Ectodermal cell (in vitro differentiated cells): ENCODE data around the gene HUNK. TPM values are rescaled to one million over a fixed set of nuclear protein-coding genes. Genes with fewer than 3 reads are reported as not detected.

Source experiments
- H3K27ac ChIP-seq: 2 replicates; pipeline ENCODE4 v1.7.0; 2013; ENCODE audit warnings: mild to moderate bottlenecking, low read depth, low read length; ENCODE audit not compliant: insufficient read depth, poor library complexity, severe bottlenecking
- H3K27me3 ChIP-seq: 2 replicates; pipeline ENCODE4 v1.7.0; 2013; ENCODE audit warnings: mild to moderate bottlenecking, low read length; ENCODE audit not compliant: insufficient read depth, control insufficient read depth, poor library complexity, severe bottlenecking
- H3K36me3 ChIP-seq: one replicate; pipeline ENCODE4 v1.7.0; 2013; ENCODE audit warnings: low read length; ENCODE audit not compliant: control insufficient read depth, insufficient read depth
- H3K4me1 ChIP-seq: one replicate; pipeline ENCODE4 v1.7.0; 2013; ENCODE audit warnings: low read length; ENCODE audit not compliant: control insufficient read depth, insufficient read depth
- H3K4me3 ChIP-seq: 2 replicates; pipeline ENCODE4 v1.7.0; 2013; ENCODE audit warnings: low read depth, low read length, control low read depth; ENCODE audit not compliant: insufficient read depth
- H3K9me3 ChIP-seq: 2 replicates; pipeline ENCODE4 v1.7.0; 2013; ENCODE audit warnings: mild to moderate bottlenecking, low read length, moderate library complexity; ENCODE audit not compliant: control insufficient read depth
- WGBS, 2 experiments: methylation state at CpG; one replicate each; pipeline ENCODE4 v1.1.7; 2013; ENCODE audit warnings: missing lambda C conversion rate in 2 of 2; 5-methylcytosine and 5-hydroxymethylcytosine counted together
- polyA plus RNA-seq, 4 experiments: library from polyadenylated mRNA; stranded (reverse); fragments of 50-300 nt; gene quantifications; one replicate each; pipeline ENCODE4 v1.2.3, GENCODE V29; 2013

HUNK gene
- 8.4 TPM for polyA plus RNA-seq (2013, experiment 1 of 4)
- 10.8 TPM for polyA plus RNA-seq (2013, experiment 2 of 4)
- 6.6 TPM for polyA plus RNA-seq (2013, experiment 3 of 4)
- 7.1 TPM for polyA plus RNA-seq (2013, experiment 4 of 4)

GRCh38 chr21:31872452-31873274 is at the start of gene HUNK:
HUNK (plus strand) TSS chr21:31873020; CDS start chr21:31873675, 655 bp downstream.
- H3K27ac ChIP-seq: peak within 1 kb of the TSS; percentile 20
- peak within 1 kb of the TSS; percentile 66 for H3K4me3 ChIP-seq
- no peaks in the 10 kb centered on the region for H3K9me3 ChIP-seq
- no peaks in the 10 kb centered on the region for H3K36me3 ChIP-seq
- WGBS, 2 experiments: 0% methylated on average over 74 of the region's 74 CpGs
- peaks cover 39% of the 10 kb centered on the region for H3K27me3 ChIP-seq
- peaks cover 8% of the 10 kb centered on the region for H3K4me1 ChIP-seq

GRCh38 chr21:31829736-31830472 is 42.9 kb upstream of the HUNK start:
- Histone ChIP-seq H3K4me3 (no peak overlapping the region), H3K4me1 (no peaks in the 10 kb centered on the region), H3K36me3 (no peaks in the 10 kb centered on the region), H3K27ac (no peak overlapping the region), H3K9me3 (no peaks in the 10 kb centered on the region), H3K27me3 (no peaks in the 10 kb centered on the region)
- WGBS, 2 experiments: 91 to 94% methylated on average over 4 to 5 of the region's 5 CpGs

GRCh38 chr21:31830701-31831100 is 42.1 kb upstream of the HUNK start:
- WGBS, 2 experiments: 91 to 94% methylated on average over 4 of the region's 4 CpGs
- Histone ChIP-seq H3K9me3 (no peaks in the 10 kb centered on the region), H3K4me3 (no peak overlapping the region), H3K4me1 (no peaks in the 10 kb centered on the region), H3K27me3 (no peaks in the 10 kb centered on the region), H3K36me3 (no peaks in the 10 kb centered on the region), H3K27ac (no peak overlapping the region)

- Histone ChIP-seq H3K4me1 (no peaks in the 10 kb centered on the region), H3K9me3 (no peaks in the 10 kb centered on the region), H3K27me3 (no peaks in the 10 kb centered on the region), H3K27ac (no peak overlapping the region), H3K36me3 (no peaks in the 10 kb centered on the region), H3K4me3 (no peak overlapping the region)
Measured at GRCh38 chr21:31837041-31837440, 35.8 kb upstream of the HUNK start.

DNA sequence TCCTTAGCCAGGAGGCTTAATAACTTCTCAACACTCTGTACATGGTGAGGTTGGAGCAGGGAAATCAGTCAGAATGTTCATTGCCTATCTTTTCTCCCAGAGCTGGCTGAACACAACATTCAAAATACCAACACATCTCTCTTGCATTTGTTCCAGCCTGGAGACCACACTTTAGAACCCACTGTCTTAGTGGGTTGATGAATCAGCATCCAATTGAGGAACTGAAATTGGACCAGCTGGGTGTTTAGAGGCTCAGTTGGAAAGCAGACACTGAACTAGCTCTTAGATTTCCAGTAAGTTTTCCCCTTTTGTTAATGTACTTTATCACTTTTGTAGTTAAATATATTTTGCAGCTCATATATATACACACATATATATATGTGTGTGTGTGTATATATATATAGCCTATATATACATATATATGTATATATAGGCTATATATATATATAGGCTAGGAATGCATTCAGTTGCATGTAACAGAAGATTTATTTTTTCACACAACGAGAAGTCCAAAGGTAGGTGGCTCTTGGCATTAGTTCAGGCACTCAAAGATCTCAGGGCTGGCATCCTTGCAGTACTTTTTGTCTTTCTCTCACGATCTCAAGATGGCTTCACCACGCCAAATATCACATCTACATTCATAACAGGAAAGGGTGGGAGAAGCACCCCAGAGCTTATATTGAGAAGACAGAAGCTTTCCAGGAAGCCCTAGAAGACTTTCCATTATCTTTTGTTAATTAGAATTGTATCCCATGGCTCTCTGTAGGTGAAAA is 35.0 kb upstream of the HUNK start:
- 95 to 98% methylated on average over 3 of the region's 3 CpGs for WGBS, 2 experiments
- no peak overlapping the region for H3K4me3 ChIP-seq
- H3K36me3 ChIP-seq: no peaks in the 10 kb centered on the region
- no peaks in the 10 kb centered on the region for H3K27me3 ChIP-seq
- no peaks in the 10 kb centered on the region for H3K4me1 ChIP-seq
- no peaks in the 10 kb centered on the region for H3K9me3 ChIP-seq
- H3K27ac ChIP-seq: no peak overlapping the region

GRCh38 chr21:31838586-31839355 is 34.0 kb upstream of the HUNK start:
- Histone ChIP-seq H3K4me1 (no peaks in the 10 kb centered on the region), H3K27me3 (no peaks in the 10 kb centered on the region)
- WGBS, 2 experiments: 90 to 95% methylated on average over 3 to 5 of the region's 5 CpGs

DNA sequence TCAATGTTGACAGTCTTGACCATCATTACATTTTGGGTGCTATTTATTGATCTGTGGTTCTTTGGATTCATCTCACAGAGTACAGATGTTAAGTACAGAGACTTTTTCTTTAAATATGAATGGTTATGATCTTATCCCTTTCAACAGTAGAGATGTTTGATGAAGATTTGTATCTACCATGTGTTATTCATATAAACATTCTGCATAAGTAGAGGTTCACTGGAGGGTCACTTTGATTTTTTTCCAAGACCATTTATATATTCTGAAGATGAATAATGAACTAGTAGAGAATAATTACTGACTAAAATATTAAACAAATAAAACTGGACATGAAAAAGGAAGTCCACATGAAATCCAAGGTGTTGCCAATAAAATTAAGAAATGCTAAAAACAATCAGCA is 28.6 kb upstream of the HUNK start:
- Histone ChIP-seq H3K36me3 (no peaks in the 10 kb centered on the region), H3K27me3 (no peaks in the 10 kb centered on the region), H3K27ac (no peak overlapping the region), H3K4me3 (no peak overlapping the region), H3K9me3 (no peaks in the 10 kb centered on the region), H3K4me1 (no peaks in the 10 kb centered on the region)

More at GRCh38 chr21:31838586-31839355, 34.0 kb upstream of the HUNK start:
- H3K9me3 ChIP-seq: no peaks in the 10 kb centered on the region
- H3K4me3 ChIP-seq: no peak overlapping the region
- H3K27ac ChIP-seq: no peak overlapping the region
- H3K36me3 ChIP-seq: no peaks in the 10 kb centered on the region

- Histone ChIP-seq H3K4me1 (no peaks in the 10 kb centered on the region), H3K4me3 (no peak overlapping the region), H3K27me3 (no peaks in the 10 kb centered on the region), H3K27ac (no peak overlapping the region), H3K9me3 (no peaks in the 10 kb centered on the region), H3K36me3 (no peaks in the 10 kb centered on the region)
- 71 to 80% methylated on average over 6 of the region's 6 CpGs for WGBS, 2 experiments
Measured at GRCh38 chr21:31845151-31845729, 27.6 kb upstream of the HUNK start.

DNA sequence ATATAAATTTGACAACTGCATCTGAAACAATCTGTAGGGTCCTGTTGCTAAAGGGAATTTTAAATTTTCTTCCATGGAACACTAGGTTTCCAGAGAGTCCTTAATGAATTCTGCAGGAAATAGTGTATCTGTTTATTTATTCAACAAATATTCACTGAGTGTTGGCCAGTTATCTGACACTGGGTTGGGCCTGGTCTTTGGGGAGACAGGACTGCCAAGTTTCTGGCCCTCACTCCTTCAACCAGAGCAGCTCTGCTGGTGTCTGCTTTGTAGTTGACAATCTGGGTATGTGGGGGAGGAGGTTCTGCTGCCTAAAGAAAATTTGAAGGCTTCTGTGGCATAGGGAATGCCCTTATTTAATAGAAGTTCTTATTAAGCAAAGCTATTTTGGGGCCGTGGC is 26.1 kb upstream of the HUNK start:
- H3K27me3 ChIP-seq: no peaks in the 10 kb centered on the region
- WGBS, 2 experiments: 88 to 97% methylated on average over 1 of the region's 1 CpG

More for the DNA sequence above, 26.1 kb upstream of the HUNK start:
- no peak overlapping the region for H3K4me3 ChIP-seq
- no peaks in the 10 kb centered on the region for H3K36me3 ChIP-seq
- H3K4me1 ChIP-seq: no peaks in the 10 kb centered on the region
- H3K27ac ChIP-seq: no peak overlapping the region
- H3K9me3 ChIP-seq: no peaks in the 10 kb centered on the region
